Gastrocnemius medialis (tissue), 4 donors: ENCODE data around the gene CIAO3. TPM values are rescaled to one million over a fixed set of nuclear protein-coding genes. Genes with fewer than 3 reads are reported as not detected.

Experiments
- ATAC-seq, 2 donors: fragments of 150-250 bp; one replicate each; pipeline ENCODE4 v1.9.1; 2016
- DNase-seq, 2 donors: peaks; one replicate each; pipeline ENCODE4 v3.0.0-alpha.2; 2019
- H3K27ac ChIP-seq, 4 donors: fragments of 200-600 bp; sonication (generic); 1 replicate in 1 of 4; 2 replicates in 3 of 4; pipeline ENCODE4 v1.5.1; 2016 to 2018; ENCODE audit warnings: mild to moderate bottlenecking in 2 of 4, moderate library complexity in 1 of 4
- H3K27me3 ChIP-seq, 3 donors: fragments of 200-600 bp; sonication (generic) in 2 of 3; 1 replicate in 1 of 3; 2 replicates in 2 of 3; pipeline versions ENCODE4 v1.5.1 to v1.6.0; 2016 to 2019; ENCODE audit warnings: mild to moderate bottlenecking in 1 of 3, moderate library complexity in 1 of 3
- H3K36me3 ChIP-seq, 2 donors: fragments of 200-600 bp; sonication (generic) in 1 of 2; one replicate each; pipeline ENCODE4 v1.5.1; 2017 to 2018
- H3K4me1 ChIP-seq, 2 donors: fragments of 200-600 bp; sonication (generic) in 1 of 2; one replicate each; pipeline ENCODE4 v1.5.1; 2016 to 2017; ENCODE audit warnings: mild to moderate bottlenecking in 2 of 2
- H3K4me3 ChIP-seq, 4 donors: fragments of 200-600 bp; sonication (generic) in 3 of 4; 1 replicate in 1 of 4; 2 replicates in 3 of 4; pipeline ENCODE4 v1.5.1; 2016 to 2019; ENCODE audit warnings: mild to moderate bottlenecking in 2 of 4
- H3K9me3 ChIP-seq, 3 donors: fragments of 200-600 bp; sonication (generic) in 2 of 3; 1 replicate in 1 of 3; 2 replicates in 2 of 3; pipeline ENCODE4 v1.5.1; 2016 to 2019
- CTCF ChIP-seq, 5 experiments: fragments of 450-650 bp in 3 of 5; fragments of 200-600 bp in 2 of 5; sonication (generic) in 2 of 5; IDR thresholded peaks in 4 of 5; conservative IDR thresholded peaks in 1 of 5; 1 replicate in 4 of 5; 2 replicates in 1 of 5; pipeline ENCODE4 v1.5.1; 2016 to 2019; ENCODE audit warnings: antibody characterized with exemption in 5 of 5, mild to moderate bottlenecking in 3 of 5, moderate library complexity in 3 of 5
- POLR2A ChIP-seq, 2 donors: fragments of 450-650 bp; IDR thresholded peaks; one replicate each; pipeline ENCODE4 v1.6.1; 2017; ENCODE audit warnings: antibody characterized with exemption in 2 of 2, mild to moderate bottlenecking in 2 of 2, moderate library complexity in 2 of 2
- in situ Hi-C, 4 donors: fragments of 200-750 bp; cut with MboI; loops; one replicate each; pipeline versions ENCODE4 v1.15.0 to v1.8.0; 2017; ENCODE audit warnings: low sequenced_read_pairs in 4 of 4
- intact Hi-C: fragments of 100-400 bp; cut with DNase I; formaldehyde crosslinking; loops from one replicate; pipeline ENCODE4 v1.15.1; 2023; ENCODE audit warnings: low total_unique reads
- total RNA-seq, 4 donors: library from RNA; depleted of rRNA; stranded (reverse); fragments of >200 nt; gene quantifications; one replicate each; pipeline versions ENCODE4 v1.1.0 to v1.2.3, GENCODE V29; 2016

Gene CIAO3
- total RNA-seq, 4 donors from 2014 or later = 16.1 to 48.5 (median 21.6) TPM

- Histone ChIP-seq H3K27ac (no peak overlapping the region), H3K36me3 (no peaks in the 10 kb centered on the region), H3K4me1 (peaks cover 0 to 4% of the 10 kb centered on the region in 2 donors), H3K9me3 (no peaks in the 10 kb centered on the region), H3K4me3 (no peak overlapping the region), H3K27me3 (peaks cover 76 to 87% (median 84%) of the 10 kb centered on the region in 3 donors)
- DNase-seq (no peak), ATAC-seq (no peak)
- in situ Hi-C loops (no loop called here), intact Hi-C loops (no loop called here)
- TF ChIP-seq POLR2A (IDR thresholded peaks at IDR 0.05) (no peak), CTCF (IDR thresholded peaks at IDR 0.05 in 4 of 5, conservative IDR thresholded peaks at IDR 0.05 in 1 of 5) (no peak)
Observed at GRCh38 chr16:703406-703805, 37.4 kb downstream of the CIAO3 start.

GRCh38 chr16:702341-702740 is 38.5 kb downstream of the CIAO3 start:
- in situ Hi-C loops (no loop called here), intact Hi-C loops (no loop called here)
- no peaks in the 10 kb centered on the region for H3K36me3 ChIP-seq
- peaks cover 0 to 4% of the 10 kb centered on the region in 2 donors for H3K4me1 ChIP-seq
- H3K27ac ChIP-seq = no peak overlapping the region
- DNase-seq (no peak), ATAC-seq (no peak)
- TF ChIP-seq CTCF (IDR thresholded peaks at IDR 0.05 in 4 of 5, conservative IDR thresholded peaks at IDR 0.05 in 1 of 5) = no peak
- TF ChIP-seq POLR2A (IDR thresholded peaks at IDR 0.05) = no peak
- peaks cover 72 to 81% (median 79%) of the 10 kb centered on the region in 3 donors for H3K27me3 ChIP-seq
- H3K4me3 ChIP-seq = no peak overlapping the region
- no peaks in the 10 kb centered on the region for H3K9me3 ChIP-seq

GRCh38 chr16:700684-701584 is 39.9 kb downstream of the CIAO3 start:
- no peak overlapping the region for H3K27ac ChIP-seq
- intact Hi-C loops = no loop called here
- no peaks in the 10 kb centered on the region for H3K9me3 ChIP-seq
- H3K4me3 ChIP-seq = no peak overlapping the region
- H3K36me3 ChIP-seq = no peaks in the 10 kb centered on the region
- peaks cover 70 to 79% (median 78%) of the 10 kb centered on the region in 3 donors for H3K27me3 ChIP-seq
- in situ Hi-C loops = no loop called here
- no peaks in the 10 kb centered on the region for H3K4me1 ChIP-seq
- no peak for TF ChIP-seq CTCF (IDR thresholded peaks at IDR 0.05 in 4 of 5, conservative IDR thresholded peaks at IDR 0.05 in 1 of 5)
- no peak for TF ChIP-seq POLR2A (IDR thresholded peaks at IDR 0.05)
- ATAC-seq = no peak
- DNase-seq = no peak

GRCh38 chr16:698911-699671 is 41.7 kb downstream of the CIAO3 start:
- no peaks in the 10 kb centered on the region for H3K36me3 ChIP-seq
- TF ChIP-seq POLR2A (IDR thresholded peaks at IDR 0.05) = no peak
- TF ChIP-seq CTCF (IDR thresholded peaks at IDR 0.05 in 4 of 5, conservative IDR thresholded peaks at IDR 0.05 in 1 of 5) = no peak
- intact Hi-C loops = no loop called here
- no peaks in the 10 kb centered on the region for H3K9me3 ChIP-seq
- DNase-seq (no peak), ATAC-seq (no peak)
- H3K4me1 ChIP-seq = no peaks in the 10 kb centered on the region
- in situ Hi-C loops = no loop called here
- H3K4me3 ChIP-seq = no peak overlapping the region
- peaks cover 76 to 84% (median 84%) of the 10 kb centered on the region in 3 donors for H3K27me3 ChIP-seq
- H3K27ac ChIP-seq = no peak overlapping the region
